HG03520 (cell line): ENCODE measurements around the gene NRXN3.

Experiments
- ATAC-seq: cut with Tn5 transposase; IDR thresholded peaks from one replicate; pipeline ENCODE4 v1.9.1; 2021; ENCODE audit warnings: mild to moderate bottlenecking, moderate library complexity; ENCODE audit not compliant: unreplicated experiment

NRXN3 gene

DNA sequence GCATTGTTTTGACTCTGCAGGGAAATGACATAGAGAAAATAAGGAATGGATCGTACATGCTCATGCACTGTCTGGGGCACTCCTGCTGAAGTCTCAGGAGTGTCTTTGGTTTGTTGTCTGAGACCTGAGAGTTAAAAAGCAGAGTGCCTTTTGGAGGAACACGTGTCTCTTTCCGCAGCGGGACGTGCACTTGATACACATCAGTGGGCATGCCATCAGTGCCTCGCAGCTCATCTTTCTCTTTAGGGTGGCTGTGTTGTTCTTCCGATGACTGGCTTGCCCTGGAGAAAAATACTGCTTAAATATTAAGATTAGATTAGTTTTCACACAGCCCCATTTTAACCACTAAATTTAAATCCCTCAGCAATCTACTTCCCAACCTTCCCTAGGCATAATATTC, 1205.2 kb downstream of the NRXN3 start:
- no peak for ATAC-seq

DNA sequence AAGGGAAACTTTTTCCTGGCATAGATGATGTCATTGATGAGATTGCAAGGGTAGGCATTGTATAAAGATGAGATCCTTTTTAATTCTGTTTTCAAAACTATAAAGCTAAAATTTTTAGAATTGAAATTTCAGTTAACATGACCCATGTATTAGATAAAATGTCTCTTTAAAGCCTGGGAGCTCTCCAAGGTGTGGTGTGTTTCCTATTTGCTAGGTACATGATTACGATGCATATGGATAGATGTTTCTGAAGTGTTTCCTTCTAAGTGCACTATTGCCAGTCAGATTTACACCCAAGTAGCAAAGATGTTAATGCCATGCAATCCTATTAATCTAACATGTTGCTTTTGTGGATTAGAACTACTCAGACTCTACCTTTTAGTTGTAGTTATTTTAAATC, 1206.4 kb downstream of the NRXN3 start:
- no peak for ATAC-seq

DNA sequence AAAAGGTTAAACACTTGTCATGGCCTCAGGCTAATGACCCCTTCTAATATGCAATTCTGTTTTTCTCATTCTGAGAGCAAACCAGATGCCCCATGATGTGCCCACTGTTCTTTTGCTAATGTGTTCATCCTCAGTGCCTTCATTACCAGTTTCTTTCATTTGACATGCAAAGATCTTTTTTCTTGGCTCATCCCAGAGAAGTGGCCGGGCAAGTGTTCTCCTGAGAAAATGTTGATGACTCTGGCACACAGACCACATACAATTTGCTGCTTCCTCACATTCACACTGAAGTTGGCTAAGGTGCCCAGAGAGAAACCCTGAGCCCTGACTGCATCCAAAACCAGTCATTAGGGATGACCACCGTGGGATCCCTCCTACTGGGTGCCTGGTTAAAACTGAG, 1207.8 kb downstream of the NRXN3 start:
- no peak for ATAC-seq

DNA sequence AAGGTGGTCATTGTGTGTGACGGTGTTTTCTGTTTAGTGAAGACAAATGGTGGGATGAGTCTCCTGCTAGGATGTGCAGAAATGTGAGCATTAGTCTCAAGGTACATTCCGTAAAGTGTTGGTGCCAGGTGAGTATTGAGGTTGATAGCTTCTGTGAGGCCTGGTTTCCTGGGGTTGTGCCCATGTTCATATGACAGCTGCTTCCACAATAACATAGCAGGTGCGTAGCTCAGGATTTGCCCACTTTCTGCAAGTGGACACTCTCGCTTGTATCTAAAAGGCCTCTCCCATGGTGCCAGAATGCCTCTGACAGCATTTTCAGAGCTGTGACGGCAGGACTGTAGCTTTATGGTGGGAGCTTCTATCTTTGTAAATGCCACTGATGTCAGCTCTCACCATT, 1209.1 kb downstream of the NRXN3 start:
- no peak for ATAC-seq

DNA sequence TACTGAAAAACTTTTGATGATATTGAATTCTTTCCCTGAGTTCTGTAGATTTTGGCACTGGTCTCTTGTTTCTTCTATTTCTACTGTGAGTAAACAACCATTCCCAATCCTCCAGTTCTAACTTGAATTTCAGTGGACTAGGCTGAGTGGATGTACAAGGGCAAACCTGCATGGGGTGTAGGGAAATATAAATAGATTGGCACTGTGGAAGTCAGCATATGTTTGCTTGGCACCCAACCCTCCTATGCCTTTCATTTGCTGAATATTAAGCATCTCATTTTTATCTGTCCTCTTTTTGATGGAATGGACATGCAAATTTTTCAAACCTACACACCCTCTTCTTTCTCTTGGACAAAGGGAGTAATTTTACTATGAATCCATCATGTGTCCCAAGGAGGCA, 1212.9 kb downstream of the NRXN3 start:
- ATAC-seq = no peak

DNA sequence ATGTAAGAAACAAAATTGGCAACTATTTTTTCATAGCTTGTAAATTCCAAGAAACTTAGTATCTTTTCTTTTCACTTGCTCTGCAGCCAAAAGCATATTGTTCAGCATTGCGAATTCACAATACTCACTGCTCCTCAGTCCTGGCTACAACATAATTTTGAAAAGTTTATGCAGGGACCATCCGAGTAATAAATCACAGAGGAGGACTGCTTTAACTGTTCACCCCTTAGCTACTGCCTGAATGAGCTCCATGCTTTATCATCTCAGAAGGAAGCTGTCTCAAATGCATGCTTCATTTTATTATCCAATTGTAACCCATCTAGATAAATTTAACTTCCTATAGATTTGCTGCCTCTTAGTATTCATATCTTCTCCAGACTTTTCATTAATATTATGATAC, 1213.3 kb downstream of the NRXN3 start:
- ATAC-seq = no peak

DNA sequence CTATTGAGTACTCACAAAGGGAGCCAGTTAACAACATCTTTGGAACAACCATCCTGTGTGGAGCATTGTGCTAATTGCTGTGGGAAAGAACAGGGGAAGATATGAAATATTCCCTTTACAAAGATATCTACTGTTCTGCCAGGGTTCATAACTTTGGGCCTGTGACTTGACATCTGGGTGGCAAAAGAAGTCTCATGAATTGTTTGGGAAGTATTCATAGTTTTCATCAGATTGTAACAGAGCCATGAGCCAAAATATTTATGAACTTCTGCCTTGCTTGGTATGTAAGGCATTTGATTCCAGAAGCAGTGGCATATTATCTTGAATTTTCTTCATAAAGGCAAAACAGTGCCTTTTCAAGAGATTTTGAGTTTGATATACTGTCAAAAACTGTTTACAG, 1224.9 kb downstream of the NRXN3 start:
- ATAC-seq = no peak

DNA sequence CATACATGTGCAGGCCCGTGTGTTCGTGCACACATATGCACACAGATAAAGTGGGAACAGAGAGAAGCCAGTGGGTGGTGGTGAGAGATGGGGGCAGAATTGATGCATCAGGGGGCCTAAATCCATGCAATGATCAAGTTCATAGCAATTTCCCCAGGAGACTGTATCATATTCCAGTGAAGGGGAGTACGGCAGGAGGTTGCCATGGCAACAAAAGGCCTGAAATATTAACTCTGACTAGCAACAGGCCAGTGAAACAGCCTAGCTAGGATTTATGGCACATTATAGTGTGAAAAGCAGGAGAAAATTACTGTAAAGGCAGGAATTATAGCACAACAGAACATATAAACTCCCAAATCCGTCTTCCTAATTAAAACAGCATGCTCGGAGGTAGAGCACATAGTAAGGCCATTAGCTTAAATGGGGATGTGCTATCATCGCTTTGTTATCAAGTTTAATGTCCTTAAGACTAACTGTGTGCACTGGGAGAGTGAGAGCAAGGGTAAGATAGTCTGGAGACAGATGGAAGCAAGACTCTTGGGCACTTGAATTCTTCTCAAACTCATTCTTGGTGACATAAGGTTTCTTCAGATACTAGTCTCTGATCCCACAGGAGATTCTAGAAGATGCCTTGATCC, 1234.8 kb downstream of the NRXN3 start:
- no peak for ATAC-seq

DNA sequence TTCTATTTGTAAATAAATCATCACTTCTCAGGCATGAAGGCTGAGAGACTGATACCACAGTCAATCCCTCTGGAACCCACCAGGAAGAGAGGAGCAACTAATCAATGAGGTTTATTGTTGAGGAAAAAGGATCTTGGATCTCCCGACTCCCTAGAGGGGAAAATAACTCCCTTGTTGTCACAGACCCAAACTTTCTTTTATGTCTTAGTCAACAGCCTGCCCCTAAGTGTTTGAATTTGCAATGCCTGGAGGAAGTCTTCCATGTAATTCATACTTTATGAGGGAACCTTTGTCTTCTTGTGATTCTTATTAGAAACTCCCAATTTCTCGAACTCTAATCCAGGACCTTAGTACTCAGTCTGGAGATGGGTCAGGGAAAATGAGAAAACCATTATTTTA, 1235.3 kb downstream of the NRXN3 start:
- no peak for ATAC-seq

DNA sequence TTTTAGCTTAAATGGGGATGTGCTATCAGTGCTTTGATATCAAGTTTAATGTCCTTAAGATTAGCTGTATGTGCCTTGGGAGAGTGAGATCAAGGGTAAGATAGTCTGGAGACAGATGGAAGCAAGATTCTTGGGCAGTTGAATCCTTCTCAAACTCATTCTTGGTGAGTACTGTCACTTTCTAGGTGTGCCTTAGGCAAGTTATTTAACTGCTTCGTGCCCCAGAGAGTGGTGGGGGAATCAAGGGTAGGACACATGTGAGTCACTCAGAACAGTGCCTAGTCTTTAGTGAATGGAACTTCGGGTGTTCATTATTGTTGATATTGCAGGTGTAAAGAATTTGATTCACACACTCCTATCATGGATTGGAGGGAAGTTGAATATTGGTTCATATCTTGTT, 1237.4 kb downstream of the NRXN3 start:
- no peak for ATAC-seq

DNA sequence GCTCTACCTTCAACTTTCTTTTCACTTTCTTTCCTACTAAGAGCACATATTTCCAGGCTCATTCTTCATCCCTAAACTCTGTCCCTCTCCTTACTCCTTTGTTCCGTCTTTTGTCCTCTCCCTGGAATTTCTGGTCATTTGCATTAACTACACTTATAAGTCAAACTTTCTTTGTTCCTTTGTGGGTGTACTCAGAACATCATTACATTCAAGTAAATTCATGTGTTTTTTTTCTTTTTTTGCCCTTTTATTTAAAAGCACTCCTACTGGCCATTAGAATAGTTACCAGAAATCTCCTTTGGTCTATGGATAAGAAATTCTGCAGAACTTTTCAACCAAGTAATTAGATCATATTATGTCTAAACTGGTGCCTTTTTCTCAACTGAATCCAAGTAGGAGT, 1238.5 kb downstream of the NRXN3 start:
- no peak for ATAC-seq

DNA sequence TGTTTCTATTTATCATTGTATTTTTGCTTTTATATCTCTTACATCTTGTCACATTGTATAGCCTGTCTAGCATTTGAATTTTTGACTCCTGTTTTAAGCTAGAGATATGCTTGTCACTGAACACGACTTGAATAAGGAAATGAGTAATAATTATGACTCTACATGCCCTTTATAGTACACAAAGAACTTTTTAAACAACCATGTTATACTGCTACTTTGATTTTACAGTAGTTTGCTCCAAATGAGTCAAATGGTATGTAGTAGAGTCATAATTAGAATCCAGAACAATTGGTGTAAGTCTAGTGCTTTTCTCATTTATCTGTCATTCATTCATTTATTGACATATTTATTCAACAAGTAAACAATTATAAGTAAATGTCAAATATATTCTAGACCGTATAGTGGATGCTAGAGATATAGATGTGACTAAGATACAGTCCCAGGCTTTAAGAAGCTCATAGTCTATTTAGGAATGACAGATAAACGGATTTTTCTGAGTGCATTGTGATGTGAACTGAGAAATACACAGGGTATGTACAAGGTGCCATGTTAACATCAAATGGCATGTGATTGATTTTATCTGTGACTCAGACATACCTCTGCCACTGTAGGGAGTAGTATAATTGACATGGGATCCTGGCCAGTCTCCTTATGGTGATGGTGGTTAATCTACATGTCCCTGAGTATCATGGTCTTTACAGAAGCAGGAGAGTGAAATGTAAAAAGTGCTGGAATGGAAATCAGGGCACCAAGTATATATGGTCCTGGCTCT, 1241.4 kb downstream of the NRXN3 start:
- ATAC-seq = no peak

DNA sequence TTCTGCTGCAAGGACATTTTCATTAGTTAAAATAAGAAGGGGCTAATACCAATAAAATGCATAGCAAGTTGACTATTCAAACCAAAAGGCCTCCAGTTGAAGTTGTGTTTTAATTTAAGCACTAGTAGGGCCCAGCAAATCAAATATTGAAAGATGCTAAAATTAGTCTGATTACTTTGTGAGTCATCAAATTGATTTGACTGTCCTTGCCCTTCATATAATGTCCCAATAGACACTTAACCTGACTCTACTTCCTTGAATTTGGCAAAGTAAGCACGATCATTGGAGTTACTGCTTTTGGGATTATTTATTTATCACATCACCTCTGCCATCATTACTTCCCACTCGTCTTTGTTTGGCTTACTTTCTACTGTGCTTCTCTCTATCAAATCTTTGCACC, 1242.6 kb downstream of the NRXN3 start:
- no peak for ATAC-seq

DNA sequence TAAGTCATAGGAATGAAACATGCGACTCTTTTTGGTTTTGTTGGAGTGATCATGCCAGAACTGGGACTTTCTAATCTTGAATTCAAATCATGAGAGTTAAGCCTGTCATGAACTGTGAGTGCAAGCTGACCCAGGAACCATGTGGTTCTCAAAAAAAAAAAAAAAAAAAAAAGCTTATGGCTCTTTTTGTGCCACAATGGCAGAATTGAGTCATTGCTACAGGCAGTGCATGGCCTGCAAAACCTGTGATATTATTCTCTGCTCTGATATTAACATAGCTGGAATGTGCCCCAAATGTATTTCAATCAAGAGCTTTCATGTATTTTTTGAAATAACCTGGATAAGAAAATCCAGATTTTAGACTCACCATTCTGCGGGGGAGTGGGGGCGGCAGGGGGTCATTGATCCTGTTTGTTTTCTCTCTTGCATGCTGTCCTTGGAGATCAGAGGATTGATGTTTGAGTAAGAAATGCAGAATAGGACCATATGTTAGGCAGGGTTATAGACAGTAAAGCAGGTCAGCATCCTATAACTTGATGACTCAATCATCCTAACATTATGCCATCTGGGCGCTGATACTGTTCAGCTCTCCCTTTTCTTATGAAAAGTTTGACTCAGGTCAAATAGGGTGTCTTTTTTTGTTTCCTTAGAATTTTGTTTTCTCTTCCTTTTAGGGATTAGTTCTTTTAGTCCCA, 1243.7 kb downstream of the NRXN3 start:
- ATAC-seq = no peak

DNA sequence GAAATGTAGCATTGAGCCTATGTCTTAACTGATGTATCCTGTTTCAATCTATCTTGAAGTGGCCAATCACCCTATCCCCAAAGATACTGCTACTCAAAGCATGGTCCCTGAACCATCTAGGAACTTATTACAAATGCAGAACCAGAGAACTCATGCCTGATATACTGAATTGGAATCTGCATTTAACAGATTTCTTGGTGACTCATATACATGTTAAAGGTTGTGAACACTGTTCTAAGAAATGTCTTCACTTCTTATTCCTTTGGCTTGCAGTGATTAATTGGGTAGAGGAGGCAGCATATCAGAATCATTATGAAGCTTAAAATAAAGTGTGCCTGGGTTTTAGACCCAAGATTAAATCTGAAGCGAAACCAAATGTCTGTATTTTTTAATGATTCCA, 1245.6 kb downstream of the NRXN3 start:
- ATAC-seq = no peak

DNA sequence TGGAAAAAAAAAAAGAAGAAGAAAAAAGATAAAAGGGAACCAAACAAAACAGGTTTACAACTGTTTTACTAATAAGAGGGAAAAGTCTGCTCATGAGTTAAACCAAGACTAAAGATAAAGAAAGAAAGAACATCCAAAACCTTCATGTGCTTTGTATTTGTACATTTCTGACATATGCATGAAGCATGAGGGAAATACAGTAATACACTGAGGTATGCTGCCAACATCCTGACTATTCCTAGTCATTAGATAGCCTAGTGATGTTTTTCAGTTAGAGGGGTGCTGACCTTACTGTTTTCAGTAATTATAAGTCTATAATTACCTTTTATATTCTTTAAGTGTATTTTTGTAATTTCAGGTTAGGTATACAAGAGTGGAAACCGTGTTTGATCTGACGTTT, 1247.8 kb downstream of the NRXN3 start:
- ATAC-seq = no peak

DNA sequence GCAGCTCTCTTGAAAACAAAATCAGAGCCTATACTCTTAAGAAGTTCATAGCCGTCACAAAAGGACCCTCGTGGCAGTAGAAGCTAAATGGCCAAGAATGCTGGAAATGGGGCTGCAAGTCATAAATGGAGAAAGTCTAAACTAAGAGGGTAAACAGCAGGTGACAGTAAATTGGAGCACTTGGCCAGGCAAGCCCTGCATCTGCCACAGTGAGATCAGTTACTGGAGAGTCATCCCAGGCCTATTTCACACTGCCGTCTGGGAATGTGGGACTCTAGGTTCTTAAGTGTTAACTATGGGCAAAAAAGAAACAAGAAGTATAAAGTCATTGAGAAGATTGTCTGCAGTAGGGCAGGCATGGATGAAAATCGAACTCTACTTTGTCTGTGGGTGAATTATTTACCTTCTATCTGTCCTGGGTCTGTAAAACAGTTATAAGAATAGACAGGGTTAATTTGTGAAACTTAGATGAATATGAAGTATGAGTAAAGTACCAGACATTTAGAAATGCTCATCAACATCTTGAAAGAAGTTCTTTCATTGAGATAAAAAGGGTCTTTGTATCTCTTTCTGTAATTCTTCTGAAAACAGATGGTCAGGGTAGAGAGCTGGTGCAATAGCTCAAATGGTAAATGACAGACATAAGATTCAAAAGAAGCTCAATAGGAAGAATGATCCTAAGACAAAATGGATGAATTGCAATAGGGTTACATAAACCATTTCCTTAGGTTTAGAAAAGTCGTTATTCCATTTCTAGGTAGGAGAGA, 1248.7 kb downstream of the NRXN3 start:
- ATAC-seq = no peak

DNA sequence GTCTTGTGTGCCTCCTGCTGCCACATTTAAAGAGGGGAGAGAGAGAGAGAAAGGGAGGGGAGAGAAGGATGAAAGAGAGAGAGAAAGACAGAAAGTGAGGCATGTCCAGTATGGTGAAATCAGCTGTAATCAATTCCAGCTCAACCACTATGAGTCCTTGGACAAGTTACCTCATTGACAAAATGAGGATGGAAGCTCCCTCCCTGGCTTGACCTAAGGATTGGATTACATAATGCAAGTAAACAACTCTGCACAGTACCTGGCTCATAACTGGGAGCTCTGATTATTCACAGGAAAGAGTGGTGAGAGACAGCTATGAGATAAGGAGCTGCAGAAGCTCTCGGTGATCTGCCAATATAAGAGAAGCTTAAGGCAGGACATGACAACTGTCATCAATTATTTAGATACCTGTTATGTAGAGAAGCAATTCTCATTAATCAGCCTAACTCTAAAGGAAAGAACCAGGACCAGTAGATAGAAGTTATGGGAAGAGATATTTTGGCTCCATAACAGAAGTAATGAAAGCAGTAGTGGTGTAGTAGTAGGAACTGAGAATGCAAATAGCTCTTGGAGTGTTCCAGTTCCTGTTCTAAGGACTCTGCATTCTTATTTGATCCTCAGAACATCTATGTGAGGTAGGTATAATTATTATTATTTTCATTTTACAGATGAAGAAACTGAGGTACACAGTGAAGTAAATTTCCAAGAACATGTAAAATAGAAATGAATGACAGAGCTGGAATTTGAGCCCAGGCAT, 1249.6 kb downstream of the NRXN3 start:
- ATAC-seq = no peak

DNA sequence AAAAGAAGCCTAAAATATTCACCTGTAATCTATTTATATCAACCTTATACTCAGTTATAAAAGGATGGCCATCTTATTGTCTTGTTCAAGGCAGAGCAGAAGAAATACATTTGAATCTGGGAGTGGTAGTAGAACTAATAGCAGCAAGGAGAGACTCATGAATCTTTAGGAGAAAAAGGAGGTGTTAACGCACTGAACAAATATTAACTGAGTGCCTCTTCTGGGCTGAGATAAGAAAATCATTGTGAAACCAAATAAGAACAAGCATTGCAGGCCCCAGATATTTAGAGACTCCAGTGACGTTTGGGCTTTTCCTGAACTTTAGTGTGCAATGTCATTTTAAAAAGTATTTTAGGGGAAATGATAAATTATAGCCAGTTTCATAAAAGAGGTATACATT, 1250.6 kb downstream of the NRXN3 start:
- no peak for ATAC-seq

DNA sequence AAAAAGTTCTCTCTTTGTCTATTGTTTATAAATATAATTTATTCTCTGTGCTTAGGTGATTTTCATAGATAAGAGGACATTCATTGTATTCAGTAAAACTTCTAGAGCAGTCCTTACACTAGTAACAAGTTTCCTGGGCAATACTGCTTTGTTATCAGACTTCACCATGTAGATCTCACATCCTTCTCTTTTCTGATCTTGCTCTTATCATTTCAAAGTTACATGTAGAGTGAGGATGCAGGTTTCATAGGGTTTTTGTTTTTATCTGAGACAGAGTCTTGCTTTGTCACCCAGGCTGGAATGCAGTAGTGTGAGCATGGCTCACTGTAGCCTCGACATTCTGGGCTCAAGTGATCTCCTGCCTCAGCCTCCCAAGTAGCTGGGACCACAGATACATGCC, 1251.6 kb downstream of the NRXN3 start:
- ATAC-seq = no peak

DNA sequence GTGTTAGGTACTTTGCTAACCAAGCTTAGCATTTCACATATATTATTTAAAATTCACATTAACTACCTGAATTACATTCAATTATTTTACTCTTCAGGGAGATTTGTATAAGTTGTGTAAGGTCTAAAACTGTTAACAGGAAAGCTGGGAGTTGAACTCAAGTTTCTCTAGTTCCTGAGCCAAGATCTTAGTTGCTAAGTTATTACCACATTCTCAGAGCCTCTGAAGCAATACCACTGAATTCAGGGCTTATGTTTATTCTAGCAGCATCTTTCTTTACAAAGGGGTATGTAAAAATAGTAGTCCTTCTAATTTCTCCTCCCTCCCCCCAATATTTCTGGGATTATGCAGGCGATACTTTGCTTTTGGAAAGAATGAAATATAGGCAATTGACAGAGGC, 1254.3 kb downstream of the NRXN3 start:
- no peak for ATAC-seq
